ENCODE measurements around the gene IGFBP5. TPM values are rescaled to one million over a fixed set of nuclear protein-coding genes. Genes with fewer than 3 reads are reported as not detected.

The IGFBP5 gene
- total and polyA plus RNA-seq, 4 donors, result 2.3 to 43.4 (median 14.4) TPM

GRCh38 chr2:216672466-216672865 lies 22.9 kb downstream of the IGFBP5 start:
- no peak for TF ChIP-seq YY1 (IDR thresholded peaks at IDR 0.05)
- TF ChIP-seq TAF1 (conservative IDR thresholded peaks at IDR 0.05), result no peak
- no peak for TF ChIP-seq EGR1 (IDR thresholded peaks at IDR 0.05; ENCODE audit: low read depth in 2 of 2)
- TF ChIP-seq FOXA2 (IDR thresholded peaks at IDR 0.05), result no peak
- TF ChIP-seq JUND (IDR thresholded peaks at IDR 0.05), result no peak
- TF ChIP-seq GABPA (IDR thresholded peaks at IDR 0.05 in 1 of 2, conservative IDR thresholded peaks at IDR 0.05 in 1 of 2), result no peak
- no peak for TF ChIP-seq SP1 (IDR thresholded peaks at IDR 0.05)
- no peak for TF ChIP-seq ATF3 (IDR thresholded peaks at IDR 0.05)
- TF ChIP-seq REST (IDR thresholded peaks at IDR 0.05), result no peak
- no peak for TF ChIP-seq RAD21 (IDR thresholded peaks at IDR 0.05)
- no peak for TF ChIP-seq CTCF (IDR thresholded peaks at IDR 0.05; ENCODE audit: low read depth, low read length, missing input control)
- TF ChIP-seq HNF4A (conservative IDR thresholded peaks at IDR 0.05), result no peak
- no peak for TF ChIP-seq NR2F2 (IDR thresholded peaks at IDR 0.05)
- no peak for TF ChIP-seq MAX (IDR thresholded peaks at IDR 0.05)
- no peak for TF ChIP-seq RXRA (IDR thresholded peaks at IDR 0.05)
- no peak for TF ChIP-seq ZBTB33 (IDR thresholded peaks at IDR 0.05)
- no peak for TF ChIP-seq FOXA1 (IDR thresholded peaks at IDR 0.05)
- no peak for TF ChIP-seq HNF4G (IDR thresholded peaks at IDR 0.05)
- Histone ChIP-seq H3K4me3 (ENCODE audit: low read depth in 1 of 3, low read length in 3 of 3) (no peak overlapping the region), H3K4me1 (ENCODE audit: control insufficient read depth in 4 of 4, insufficient read depth in 4 of 4, low read length in 3 of 4) (no peaks in the 10 kb centered on the region), H3K9me3 (ENCODE audit: control insufficient read depth in 4 of 4, low read length in 3 of 4) (no peaks in the 10 kb centered on the region), H3K27me3 (ENCODE audit: control insufficient read depth in 4 of 4, insufficient read depth in 4 of 4, low read length in 3 of 4) (no peaks in the 10 kb centered on the region), H3K9ac (ENCODE audit: low read depth in 1 of 2, low read length in 2 of 2) (no peak overlapping the region), H3K27ac (ENCODE audit: low read depth in 1 of 2, low read length in 2 of 2) (no peak overlapping the region), H3K36me3 (ENCODE audit: control insufficient read depth in 4 of 4, insufficient read depth in 3 of 4, low read depth in 1 of 4, low read length in 3 of 4) (no peaks in the 10 kb centered on the region)
- WGBS, result 90% methylated on average over 10 of the region's 10 CpGs
- no peak for DNase-seq (ENCODE audit: low spot score)
